Posterior cingulate gyrus (tissue), 11 donors: Measurements from ENCODE around the gene CRYZ.
A peak's percentile ranks its signal among the peaks of the same experiment; 100 is the strongest.
"Not testable (repeated sequence)": the region's sequence is repeated elsewhere in the genome, so short reads cannot be mapped to it uniquely, and the experiment has no call there.

Source experiments
- DNase-seq, 10 donors: peaks; one replicate each; pipeline versions ENCODE4 v3.0.0 to v3.0.0-alpha.2; 2020 to 2021; ENCODE audit warnings: mixed read lengths in 3 of 10
- intact Hi-C: fragments of 100-400 bp; cut with DNase I; formaldehyde crosslinking; loops from one replicate; pipeline ENCODE4 v1.15.1; 2023

Gene CRYZ

DNA sequence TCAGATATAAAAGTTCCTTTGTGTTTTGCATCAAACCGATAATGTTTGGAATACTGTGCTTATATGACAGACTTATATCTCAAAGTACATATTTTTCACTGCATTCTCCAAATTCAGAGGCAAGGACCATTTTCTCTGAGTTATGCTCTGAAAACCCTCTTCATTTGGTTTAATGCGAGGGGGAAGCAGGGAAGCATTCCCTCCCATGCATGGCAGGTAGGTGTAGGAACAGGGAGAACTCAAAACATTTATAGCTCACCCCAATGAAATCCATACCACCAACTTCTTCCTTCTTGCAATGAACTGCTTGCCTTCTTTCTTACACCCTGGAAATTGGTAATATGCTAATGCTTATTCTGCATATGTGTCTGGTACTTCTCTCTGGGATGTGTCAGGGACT is 48.5 kb downstream of the CRYZ start:
- DNase-seq, result no peak
- intact Hi-C loops, result no loop called here

DNA sequence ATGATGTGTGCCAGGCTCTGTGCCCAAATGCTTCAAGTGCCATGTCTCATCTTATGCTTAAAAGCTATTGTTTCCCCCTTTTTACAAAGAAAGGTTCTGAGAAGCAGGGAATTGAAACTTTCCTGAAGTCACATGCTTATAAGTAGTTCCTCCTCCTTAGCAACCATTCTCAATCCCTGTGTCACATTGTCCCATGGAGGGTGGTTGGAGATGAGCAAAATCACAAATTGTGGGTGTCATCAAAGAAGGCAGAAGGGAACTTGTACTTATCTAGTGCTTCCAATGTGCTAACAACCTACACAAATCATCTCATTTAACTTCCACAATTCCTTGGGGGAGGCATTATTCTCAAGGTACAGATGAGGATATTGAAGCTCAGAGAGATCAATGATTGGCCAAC is 49.2 kb downstream of the CRYZ start:
- no peak for DNase-seq
- intact Hi-C loops, result no loop called here

DNA sequence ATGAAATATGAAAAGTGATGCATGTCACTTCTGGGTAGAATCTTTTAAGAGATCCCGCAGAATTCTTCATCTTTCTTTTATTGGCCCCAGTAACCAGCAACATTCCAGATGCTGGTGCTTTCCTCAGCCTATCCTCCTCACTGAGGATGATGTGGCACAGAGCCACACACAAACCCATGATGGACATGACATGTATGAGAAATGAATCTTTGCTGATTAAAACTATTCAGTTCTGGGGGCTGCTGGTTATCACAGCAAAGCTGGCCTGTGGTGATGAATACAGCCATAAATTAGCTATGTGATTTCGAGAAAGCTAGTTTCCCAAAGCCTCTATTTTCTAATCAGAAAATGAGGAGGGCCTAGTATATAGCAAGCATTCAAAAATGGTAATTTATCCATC is 51.0 kb downstream of the CRYZ start:
- intact Hi-C loops, result no loop called here

DNA sequence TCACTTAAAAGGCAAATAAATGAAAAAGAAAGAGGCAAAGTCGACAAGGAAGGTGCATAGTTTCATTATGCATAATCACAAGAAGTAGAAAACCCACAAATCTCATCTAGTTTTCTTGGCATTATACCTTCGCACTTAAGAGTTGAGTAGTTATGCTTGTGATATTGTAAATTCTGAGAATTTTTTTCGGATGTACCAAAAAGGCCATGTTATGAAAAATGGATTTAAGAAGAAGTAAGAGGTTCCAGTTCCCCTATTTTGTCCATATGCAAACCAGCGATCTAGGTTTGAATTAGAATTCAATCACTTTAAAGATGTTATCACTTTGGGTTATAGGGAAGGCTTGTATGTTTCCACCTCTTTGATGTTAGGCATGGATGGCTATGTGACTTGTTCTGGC is 51.4 kb downstream of the CRYZ start:
- no peak for DNase-seq
- intact Hi-C loops, result no loop called here

More for the DNA sequence above, 51.0 kb downstream of the CRYZ start:
- DNase-seq, result no peak

DNA sequence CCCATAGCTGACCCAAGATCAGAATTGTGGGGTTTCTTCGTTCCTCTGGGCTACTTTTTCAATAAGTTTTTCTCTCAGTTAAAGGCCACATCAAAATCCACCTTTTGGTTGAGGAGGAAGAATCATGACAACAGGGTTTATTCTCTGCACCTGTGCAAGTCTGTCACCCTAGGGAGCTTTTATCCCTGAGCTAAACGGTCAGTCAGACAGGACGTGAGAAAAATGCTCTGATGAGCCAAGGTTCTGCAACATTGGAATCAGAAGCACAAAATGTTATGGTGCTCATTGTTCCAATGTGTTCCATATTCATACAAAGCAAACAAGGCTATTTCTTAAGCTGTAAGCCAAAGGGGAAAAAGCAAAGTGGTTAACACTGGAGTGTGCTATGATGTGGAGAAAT is 51.8 kb downstream of the CRYZ start:
- intact Hi-C loops, result no loop called here
- no peak for DNase-seq

DNA sequence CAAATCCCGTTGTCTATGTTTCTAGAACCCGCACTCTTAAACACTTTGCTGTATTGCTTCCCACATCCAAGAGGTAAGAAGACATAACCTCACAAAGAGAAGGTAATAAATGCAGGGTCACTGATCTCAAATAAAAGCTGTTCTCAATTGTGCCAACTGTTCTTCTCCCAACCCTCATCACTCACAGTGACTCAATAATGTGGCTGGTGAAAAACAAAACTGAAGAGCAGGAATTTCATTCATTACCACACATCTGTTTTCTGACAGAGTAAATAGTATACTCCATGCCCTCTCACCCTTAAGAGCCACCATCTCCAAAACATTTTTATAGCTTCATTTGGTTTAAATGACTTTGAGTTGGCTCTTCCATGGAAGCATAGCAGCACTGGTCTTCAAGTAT is 53.0 kb downstream of the CRYZ start:
- intact Hi-C loops, result no loop called here
- DNase-seq, result no peak

DNA sequence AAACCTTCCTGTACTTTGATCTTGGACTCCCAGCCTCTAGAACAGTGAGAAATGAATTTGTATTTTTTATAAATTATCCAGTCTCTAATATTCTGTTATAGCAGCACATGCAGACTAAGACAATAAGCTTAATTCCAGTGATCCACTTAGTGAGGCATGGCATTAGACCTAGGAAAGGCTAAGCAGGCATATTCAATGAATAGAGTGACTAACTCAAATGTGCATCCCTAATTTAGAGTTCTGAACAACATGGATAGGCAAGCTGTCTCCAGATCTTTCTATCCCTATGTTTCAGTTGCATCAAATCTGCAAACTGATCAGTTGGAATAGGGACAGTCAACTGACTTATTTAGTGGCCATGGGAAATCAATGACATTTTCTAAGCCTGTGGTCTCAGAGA is 54.9 kb downstream of the CRYZ start:
- DNase-seq, result no peak
- intact Hi-C loops, result no loop called here

DNA sequence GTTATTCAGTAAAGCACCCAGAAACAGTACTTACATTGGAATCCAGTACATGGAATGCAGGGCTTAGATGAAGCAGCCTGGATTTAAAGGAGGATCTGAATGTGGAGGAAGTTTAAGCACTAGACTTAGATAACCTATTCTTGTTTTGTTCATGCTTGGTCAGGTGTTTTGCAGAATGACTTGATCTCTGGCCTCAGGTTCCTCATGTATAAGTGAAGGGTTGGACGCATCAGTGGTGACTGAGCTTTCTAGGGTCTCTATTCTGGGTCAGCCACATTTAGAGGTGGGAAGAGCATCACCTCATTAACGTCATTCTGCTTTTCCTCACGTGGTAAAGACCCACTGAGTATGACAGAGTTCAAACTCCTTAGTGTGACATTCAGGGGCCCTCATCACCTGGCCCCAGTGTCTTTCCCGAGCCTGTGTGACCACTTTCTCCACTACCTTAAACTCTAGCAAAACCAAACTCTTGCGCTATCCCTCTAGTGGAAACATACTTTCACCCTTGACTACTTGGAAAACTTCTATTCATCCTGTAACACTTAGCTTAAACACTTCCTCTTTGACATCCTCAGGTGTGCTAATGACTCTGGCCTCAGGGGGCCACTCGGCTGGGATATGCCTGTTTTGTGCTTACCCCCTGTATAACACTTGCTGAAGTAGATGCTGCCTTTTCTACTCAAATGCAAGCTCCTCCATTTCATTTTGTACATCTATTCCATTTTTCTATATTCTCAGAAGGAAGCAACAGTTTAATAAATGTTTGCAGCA is 58.4 kb downstream of the CRYZ start:
- intact Hi-C loops, result no loop called here
- no peak for DNase-seq

DNA sequence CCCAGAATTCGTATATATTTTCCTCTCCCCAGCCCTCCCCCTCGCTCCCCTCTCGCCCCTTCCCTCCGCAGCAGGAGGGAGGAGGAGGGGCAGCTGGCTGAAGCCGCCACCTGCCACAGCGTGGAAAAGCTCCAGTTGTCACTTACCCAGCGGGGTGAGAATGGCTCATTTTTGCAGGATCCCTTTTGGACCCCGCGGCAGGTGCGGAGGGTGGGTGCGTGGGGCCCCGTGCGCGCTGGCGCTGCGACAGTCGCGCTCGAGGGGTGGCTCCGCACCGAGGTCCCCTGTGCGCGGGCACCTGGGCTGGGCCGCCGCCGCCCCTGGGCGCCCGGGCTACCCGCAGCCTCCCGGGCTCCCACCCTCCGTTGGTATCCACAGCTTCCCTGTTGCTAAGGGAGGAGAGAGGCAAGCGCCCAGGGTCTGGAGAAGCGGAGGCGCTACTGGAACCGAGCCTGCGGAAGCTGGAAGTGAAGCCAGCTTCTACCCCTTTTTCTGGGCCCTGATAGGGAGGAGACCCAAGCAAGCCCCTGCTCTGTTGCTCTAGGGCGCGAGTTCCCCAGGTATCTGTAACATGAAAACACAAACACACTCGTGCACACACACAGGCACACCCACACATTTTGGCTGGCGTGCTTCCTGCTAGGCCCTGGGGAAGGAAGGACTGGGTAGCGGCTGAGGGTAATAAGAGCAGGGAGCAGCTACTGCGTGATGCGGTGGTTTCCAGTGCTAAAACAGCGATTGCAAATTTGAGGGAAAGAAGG is 59.3 kb downstream of the CRYZ start, which contains the start of gene ERICH3:
Gene ERICH3 (minus strand): TSS at position 442 of the 761 bp plus-strand sequence. CDS start 273 bp downstream, at position 169.
- intact Hi-C loops, result no loop called here
- peak; percentile 10 to 94 (median 52) for DNase-seq

DNA sequence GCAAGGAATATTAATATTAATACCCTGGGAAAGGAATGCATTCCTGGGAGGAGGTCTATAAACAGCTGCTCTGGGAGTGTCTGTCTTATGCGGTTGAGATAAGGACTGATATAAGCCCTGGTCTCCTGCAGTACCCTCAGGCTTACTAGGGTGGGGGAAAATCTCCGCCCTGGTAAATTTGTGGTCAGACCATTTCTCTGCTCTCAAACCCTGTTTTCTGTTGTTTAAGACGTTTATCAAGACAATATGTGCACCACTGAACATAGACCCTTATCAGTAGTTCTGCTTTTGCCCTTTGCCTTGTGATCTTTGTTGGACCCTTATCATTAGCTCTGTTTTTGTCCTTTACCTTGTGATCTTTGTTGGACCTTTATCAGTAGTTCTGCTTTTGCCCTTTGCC is 62.0 kb downstream of the CRYZ start:
- intact Hi-C loops, DNase-seq: not testable (repeated sequence)
